ENCODE data around the gene PLCB3.

Gene PLCB3

DNA sequence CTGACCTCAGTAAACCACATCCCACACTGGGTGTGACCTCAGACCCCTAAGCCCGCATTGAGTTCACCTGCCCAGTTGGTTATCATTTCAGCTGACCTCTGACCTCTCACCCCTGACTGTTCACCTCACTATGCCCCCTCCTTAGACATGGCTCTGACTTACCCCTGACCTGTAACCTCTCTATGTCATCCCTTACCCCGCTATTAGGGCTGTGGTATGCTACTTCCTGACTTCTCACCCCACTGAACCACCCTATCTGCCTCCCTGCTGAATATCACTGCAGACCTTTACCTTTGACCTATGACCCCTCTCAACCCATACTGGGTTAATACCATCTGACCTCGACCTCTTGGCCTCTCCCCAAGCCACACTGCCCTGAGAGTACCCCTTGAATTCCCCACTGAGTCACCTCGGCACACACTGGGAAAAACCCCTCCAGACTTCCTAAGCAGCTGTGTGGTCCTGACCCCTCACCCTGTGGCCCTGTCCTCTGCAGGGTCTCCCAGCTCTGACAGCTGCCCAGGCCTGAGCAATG is 8.3 kb downstream of the PLCB3 start:
- TF ChIP-seq, protein P1, sequence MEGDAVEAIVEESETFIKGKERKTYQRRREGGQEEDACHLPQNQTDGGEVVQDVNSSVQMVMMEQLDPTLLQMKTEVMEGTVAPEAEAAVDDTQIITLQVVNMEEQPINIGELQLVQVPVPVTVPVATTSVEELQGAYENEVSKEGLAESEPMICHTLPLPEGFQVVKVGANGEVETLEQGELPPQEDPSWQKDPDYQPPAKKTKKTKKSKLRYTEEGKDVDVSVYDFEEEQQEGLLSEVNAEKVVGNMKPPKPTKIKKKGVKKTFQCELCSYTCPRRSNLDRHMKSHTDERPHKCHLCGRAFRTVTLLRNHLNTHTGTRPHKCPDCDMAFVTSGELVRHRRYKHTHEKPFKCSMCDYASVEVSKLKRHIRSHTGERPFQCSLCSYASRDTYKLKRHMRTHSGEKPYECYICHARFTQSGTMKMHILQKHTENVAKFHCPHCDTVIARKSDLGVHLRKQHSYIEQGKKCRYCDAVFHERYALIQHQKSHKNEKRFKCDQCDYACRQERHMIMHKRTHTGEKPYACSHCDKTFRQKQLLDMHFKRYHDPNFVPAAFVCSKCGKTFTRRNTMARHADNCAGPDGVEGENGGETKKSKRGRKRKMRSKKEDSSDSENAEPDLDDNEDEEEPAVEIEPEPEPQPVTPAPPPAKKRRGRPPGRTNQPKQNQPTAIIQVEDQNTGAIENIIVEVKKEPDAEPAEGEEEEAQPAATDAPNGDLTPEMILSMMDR (IDR thresholded peaks at IDR 0.05; ENCODE audit: control insufficient read depth, insufficient read depth, low read depth, low read length, missing control alignments), result no peak
- no peak for DNase-seq (ENCODE audit: low read depth)
- no peak overlapping the region for H3K4me3 ChIP-seq (ENCODE audit: control insufficient read depth, low read depth, low read length)

DNA sequence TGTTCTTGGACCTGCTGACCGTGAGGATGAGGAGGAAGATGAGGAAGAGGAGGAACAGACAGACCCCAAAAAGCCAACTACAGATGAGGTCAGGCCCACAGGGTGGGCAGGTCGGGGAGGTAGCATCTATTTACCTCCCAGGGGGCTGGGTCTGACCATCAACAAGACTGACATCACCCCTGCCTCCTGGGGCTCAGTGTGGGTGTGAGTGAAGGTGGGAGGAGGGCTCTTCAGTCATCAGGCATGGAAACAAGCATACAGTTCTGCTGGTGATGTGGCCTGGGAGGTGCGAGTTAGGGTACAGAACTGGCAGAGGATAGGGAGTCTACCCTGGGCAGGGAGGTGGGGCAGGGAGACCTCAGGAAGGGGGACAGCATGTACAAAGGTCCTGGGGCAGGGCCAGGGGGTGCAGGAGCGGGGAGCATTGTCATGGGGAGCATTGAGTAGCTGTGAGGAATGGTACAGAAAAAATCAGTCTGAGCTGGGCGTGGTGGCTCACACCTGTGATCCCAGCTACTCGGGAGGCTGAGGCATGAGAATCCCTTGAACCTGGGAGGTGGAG is 8.9 kb downstream of the PLCB3 start:
- no peak overlapping the region for H3K4me3 ChIP-seq (ENCODE audit: control insufficient read depth, low read depth, low read length)
- no peak for DNase-seq (ENCODE audit: low read depth)
- TF ChIP-seq, protein P1 (IDR thresholded peaks at IDR 0.05; ENCODE audit: control insufficient read depth, insufficient read depth, low read depth, low read length, missing control alignments), result no peak

DNA sequence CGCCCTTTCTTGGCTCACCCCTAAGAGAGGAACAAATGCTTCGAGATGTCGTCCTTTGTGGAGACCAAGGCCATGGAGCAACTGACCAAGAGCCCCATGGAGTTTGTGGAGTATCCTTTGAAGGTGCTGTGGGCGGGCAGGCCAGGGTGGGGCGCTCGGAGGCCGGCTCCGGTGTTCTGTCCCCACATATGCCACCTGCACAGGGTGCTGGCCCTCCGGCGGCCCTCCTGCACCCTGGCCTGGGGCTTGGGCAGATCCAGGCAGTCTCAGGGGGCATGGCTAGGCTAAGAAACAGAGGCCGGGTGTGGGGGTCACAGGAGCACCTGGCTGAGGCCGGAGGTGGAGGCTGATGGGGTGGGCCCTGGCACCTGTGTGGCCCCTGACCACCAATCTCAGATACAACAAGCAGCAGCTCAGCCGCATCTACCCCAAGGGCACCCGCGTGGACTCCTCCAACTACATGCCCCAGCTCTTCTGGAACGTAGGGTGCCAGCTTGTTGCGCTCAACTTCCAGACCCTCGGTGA is 10.3 kb downstream of the PLCB3 start:
- TF ChIP-seq, protein P1 (IDR thresholded peaks at IDR 0.05; ENCODE audit: control insufficient read depth, insufficient read depth, low read depth, low read length, missing control alignments), result no peak
- H3K4me3 ChIP-seq (ENCODE audit: control insufficient read depth, low read depth, low read length), result no peak overlapping the region
- DNase-seq (ENCODE audit: low read depth), result no peak

DNA sequence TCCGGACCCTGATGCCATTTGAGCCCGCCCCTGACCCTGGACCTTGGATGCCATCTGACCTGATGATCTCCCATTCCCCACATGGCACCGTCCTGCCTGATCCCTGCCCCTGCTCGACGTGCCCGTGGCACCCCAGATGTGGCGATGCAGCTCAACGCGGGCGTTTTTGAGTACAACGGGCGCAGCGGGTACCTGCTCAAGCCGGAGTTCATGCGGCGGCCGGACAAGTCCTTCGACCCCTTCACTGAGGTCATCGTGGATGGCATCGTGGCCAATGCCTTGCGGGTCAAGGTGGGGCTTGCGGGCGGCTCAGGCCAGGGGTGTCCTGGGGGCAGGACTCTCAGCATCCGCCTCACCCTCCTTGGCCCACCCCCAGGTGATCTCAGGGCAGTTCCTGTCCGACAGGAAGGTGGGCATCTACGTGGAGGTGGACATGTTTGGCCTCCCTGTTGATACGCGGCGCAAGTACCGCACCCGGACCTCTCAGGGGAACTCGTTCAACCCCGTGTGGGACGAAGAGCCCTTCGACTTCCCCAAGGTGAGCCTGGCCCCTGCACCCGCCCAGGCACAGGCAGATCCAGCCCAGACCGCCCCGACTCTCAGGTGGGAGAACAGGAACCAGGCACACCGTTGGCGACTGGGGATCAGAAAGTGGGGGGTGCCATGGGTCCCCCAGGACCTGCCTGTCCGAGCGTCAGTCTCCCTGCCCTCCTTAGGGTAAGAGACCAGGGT is 11.1 kb downstream of the PLCB3 start:
- TF ChIP-seq, protein P1 (IDR thresholded peaks at IDR 0.05; ENCODE audit: control insufficient read depth, insufficient read depth, low read depth, low read length, missing control alignments), result no peak

DNA sequence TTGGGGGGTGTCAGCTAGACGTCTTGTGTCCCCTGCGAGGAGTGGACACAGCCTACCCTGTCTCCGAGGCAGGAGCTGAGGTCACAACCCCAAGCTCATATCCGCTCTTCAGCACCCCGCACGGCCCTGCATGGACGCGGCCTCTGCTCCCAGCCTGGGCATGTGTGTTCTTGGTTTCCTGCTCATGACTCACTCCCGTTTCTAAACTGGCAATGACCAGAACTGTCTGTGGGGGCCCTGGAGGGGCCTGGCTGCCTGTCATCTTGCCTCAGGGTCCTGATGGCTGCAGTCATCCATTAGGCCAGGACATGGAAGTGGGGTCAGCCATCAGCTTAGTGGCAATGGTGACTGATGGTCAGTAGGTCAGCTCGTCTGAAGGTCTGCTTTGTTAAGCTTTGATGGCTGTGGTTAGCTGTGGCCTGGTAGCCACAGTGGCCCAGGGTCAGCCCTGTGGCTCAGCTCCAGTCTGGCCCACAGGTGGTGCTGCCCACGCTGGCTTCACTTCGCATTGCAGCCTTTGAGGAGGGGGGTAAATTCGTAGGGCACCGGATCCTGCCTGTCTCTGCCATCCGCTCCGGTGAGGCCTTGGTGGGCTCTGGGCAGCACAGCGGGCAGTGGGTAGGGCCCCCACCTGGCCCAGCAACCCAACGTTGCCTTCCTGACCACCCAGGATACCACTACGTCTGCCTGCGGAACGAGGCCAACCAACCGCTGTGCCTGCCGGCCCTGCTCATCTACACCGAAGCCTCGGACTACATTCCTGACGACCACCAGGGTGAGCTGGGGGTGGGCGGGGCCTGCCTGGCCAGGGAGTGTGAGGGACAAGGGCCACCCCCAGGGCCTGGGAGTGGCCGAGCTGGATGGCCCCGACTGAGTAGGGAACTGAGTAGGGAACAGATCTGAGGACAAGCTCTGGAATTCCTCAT is 12.0 kb downstream of the PLCB3 start:
- TF ChIP-seq, protein P1 (IDR thresholded peaks at IDR 0.05; ENCODE audit: control insufficient read depth, insufficient read depth, low read depth, low read length, missing control alignments), result no peak
- DNase-seq (ENCODE audit: low read depth), result no peak
- no peak overlapping the region for H3K4me3 ChIP-seq (ENCODE audit: control insufficient read depth, low read depth, low read length)

More for the DNA sequence above, 11.1 kb downstream of the PLCB3 start:
- H3K4me3 ChIP-seq (ENCODE audit: control insufficient read depth, low read depth, low read length), result no peak overlapping the region
- no peak for DNase-seq (ENCODE audit: low read depth)

DNA sequence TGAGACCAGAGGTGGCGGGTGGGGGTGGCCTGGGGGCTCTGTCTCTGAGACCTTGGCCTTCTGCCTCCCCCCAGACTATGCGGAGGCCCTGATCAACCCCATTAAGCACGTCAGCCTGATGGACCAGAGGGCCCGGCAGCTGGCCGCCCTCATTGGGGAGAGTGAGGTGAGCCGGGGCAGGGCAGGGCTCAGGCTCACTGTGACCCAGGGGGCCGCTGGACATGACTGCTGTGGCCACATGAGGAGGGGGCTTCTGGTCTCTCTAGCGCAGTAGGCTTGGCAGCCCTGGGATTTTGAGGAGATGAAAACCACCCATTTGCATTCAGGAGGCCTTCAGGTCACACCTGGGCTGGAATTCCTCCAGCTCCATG is 12.6 kb downstream of the PLCB3 start:
- no peak overlapping the region for H3K4me3 ChIP-seq (ENCODE audit: control insufficient read depth, low read depth, low read length)
- DNase-seq (ENCODE audit: low read depth), result no peak
- TF ChIP-seq, protein P1 (IDR thresholded peaks at IDR 0.05; ENCODE audit: control insufficient read depth, insufficient read depth, low read depth, low read length, missing control alignments), result no peak
